Body of pancreas (tissue), 4 donors: ENCODE data around the gene ZNF385D.

Source experiments
- POLR2A ChIP-seq, 3 donors: fragments of 450-650 bp; IDR thresholded peaks; one replicate each; pipeline ENCODE4 v1.6.1; 2016; ENCODE audit warnings: antibody characterized with exemption in 3 of 3, mild to moderate bottlenecking in 2 of 3
- TF ChIP-seq, protein P1 (sequence below), 7 experiments: fragments of 450-650 bp in 4 of 7; fragments of 200-600 bp in 3 of 7; sonication (generic) in 3 of 7; IDR thresholded peaks; one replicate each; pipeline ENCODE4 v1.5.1; 2016 to 2019; ENCODE audit warnings: antibody characterized with exemption in 7 of 7

DNA sequence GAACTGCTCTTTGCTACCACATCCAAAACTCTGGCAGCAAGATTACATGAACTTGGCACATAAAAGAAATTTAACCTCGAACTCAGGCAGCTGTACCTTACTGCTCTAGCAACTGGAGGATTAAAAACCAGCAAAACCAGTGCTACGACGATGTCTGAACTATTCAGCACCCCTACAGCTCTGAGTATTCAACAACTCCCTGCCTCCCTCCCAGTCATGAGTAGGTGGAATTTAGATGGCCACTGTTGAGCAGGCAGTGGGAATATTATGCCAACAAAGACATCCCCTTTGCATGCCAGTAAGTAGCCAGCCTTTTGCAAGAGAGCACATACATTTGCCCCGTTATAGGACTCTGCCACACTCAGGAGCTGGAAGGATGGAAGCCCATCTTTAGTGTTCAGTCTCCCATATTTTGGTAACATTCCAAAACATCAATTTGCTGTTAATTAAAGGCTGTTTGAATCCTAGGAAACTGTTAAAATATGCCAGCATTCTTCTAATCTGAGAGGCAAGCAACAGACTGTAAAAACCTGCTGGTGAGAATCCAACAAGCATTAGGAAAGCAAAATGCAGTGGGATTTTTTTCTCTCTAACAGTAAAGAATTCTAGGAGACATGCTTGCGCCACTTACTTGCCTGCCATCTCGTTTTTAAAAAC, 85.4 kb downstream of the ZNF385D start:
- TF ChIP-seq, protein P1, sequence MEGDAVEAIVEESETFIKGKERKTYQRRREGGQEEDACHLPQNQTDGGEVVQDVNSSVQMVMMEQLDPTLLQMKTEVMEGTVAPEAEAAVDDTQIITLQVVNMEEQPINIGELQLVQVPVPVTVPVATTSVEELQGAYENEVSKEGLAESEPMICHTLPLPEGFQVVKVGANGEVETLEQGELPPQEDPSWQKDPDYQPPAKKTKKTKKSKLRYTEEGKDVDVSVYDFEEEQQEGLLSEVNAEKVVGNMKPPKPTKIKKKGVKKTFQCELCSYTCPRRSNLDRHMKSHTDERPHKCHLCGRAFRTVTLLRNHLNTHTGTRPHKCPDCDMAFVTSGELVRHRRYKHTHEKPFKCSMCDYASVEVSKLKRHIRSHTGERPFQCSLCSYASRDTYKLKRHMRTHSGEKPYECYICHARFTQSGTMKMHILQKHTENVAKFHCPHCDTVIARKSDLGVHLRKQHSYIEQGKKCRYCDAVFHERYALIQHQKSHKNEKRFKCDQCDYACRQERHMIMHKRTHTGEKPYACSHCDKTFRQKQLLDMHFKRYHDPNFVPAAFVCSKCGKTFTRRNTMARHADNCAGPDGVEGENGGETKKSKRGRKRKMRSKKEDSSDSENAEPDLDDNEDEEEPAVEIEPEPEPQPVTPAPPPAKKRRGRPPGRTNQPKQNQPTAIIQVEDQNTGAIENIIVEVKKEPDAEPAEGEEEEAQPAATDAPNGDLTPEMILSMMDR (IDR thresholded peaks at IDR 0.05) = no peak
- TF ChIP-seq POLR2A (IDR thresholded peaks at IDR 0.05) = no peak
